NB4 (cell line): ENCODE results near the gene BRPF1.

Experiments
- POLR2A ChIP-seq: IDR thresholded peaks from 2 replicates; pipeline ENCODE4 v1.6.1; 2011; ENCODE audit warnings: mild to moderate bottlenecking; ENCODE audit not compliant: insufficient read length; ENCODE audit errors: extremely low read depth
- TF ChIP-seq, protein P1 (sequence below): IDR thresholded peaks from one replicate; pipeline ENCODE4 v1.5.1; 2012; ENCODE audit warnings: low read depth, low read length

DNA sequence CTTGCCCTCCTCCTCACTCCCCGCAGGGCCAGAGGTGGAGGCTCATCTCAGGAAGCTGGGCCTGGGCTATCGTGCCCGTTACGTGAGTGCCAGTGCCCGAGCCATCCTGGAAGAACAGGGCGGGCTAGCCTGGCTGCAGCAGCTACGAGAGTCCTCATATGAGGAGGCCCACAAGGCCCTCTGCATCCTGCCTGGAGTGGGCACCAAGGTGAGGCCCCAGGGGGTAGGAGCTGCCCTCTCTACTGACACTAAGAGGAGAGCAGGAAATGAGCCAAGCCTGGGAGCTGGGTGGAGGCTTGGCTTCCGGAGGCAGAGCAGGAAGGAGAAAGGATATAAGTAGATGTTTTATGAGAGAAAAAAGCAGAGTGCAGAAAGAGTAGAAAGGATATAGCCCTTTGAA is 23.1 kb downstream of the BRPF1 start:
- TF ChIP-seq, protein P1, sequence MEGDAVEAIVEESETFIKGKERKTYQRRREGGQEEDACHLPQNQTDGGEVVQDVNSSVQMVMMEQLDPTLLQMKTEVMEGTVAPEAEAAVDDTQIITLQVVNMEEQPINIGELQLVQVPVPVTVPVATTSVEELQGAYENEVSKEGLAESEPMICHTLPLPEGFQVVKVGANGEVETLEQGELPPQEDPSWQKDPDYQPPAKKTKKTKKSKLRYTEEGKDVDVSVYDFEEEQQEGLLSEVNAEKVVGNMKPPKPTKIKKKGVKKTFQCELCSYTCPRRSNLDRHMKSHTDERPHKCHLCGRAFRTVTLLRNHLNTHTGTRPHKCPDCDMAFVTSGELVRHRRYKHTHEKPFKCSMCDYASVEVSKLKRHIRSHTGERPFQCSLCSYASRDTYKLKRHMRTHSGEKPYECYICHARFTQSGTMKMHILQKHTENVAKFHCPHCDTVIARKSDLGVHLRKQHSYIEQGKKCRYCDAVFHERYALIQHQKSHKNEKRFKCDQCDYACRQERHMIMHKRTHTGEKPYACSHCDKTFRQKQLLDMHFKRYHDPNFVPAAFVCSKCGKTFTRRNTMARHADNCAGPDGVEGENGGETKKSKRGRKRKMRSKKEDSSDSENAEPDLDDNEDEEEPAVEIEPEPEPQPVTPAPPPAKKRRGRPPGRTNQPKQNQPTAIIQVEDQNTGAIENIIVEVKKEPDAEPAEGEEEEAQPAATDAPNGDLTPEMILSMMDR = no peak
- TF ChIP-seq POLR2A = no peak
